HG02852 (cell line): ENCODE data around the gene BIRC3.
"Not testable (repeated sequence)": the region's sequence is repeated elsewhere in the genome, so short reads cannot be mapped to it uniquely, and the experiment has no call there.

ENCODE experiments used
- ATAC-seq: cut with Tn5 transposase; IDR thresholded peaks from one replicate; pipeline ENCODE4 v1.9.1; 2021; ENCODE audit warnings: mild to moderate bottlenecking, moderate library complexity; ENCODE audit not compliant: unreplicated experiment

The BIRC3 gene

GRCh38 chr11:102293873-102294601 lies 23.2 kb upstream of the BIRC3 start:
- peak; percentile 93 for ATAC-seq

GRCh38 chr11:102295045-102295444 lies 22.2 kb upstream of the BIRC3 start:
- peak; percentile 33 for ATAC-seq

- not testable (repeated sequence) for ATAC-seq
Observed at GRCh38 chr11:102296757-102297156, 20.5 kb upstream of the BIRC3 start.

GRCh38 chr11:102300837-102301236 lies 16.4 kb upstream of the BIRC3 start:
- not testable (repeated sequence) for ATAC-seq

GRCh38 chr11:102302241-102302640 lies 15.0 kb upstream of the BIRC3 start:
- no peak for ATAC-seq

GRCh38 chr11:102304686-102305085 lies 12.6 kb upstream of the BIRC3 start:
- no peak for ATAC-seq

- no peak for ATAC-seq
Observed at GRCh38 chr11:102305352-102306047, 11.8 kb upstream of the BIRC3 start.

- no peak for ATAC-seq
Observed at GRCh38 chr11:102306048-102306597, 11.2 kb upstream of the BIRC3 start.

GRCh38 chr11:102306817-102307726 lies 10.2 kb upstream of the BIRC3 start:
- ATAC-seq: no peak

GRCh38 chr11:102307727-102308038 lies 9.6 kb upstream of the BIRC3 start:
- no peak for ATAC-seq

GRCh38 chr11:102309621-102310541 lies 7.4 kb upstream of the BIRC3 start:
- no peak for ATAC-seq

GRCh38 chr11:102312667-102313066 lies 4.6 kb upstream of the BIRC3 start:
- ATAC-seq: no peak

GRCh38 chr11:102313238-102313940 lies 3.9 kb upstream of the BIRC3 start:
- no peak for ATAC-seq

GRCh38 chr11:102314784-102315183 lies 2.5 kb upstream of the BIRC3 start:
- ATAC-seq: no peak

GRCh38 chr11:102316346-102316904 lies 859 bp upstream of the BIRC3 start:
- ATAC-seq: no peak

- no peak for ATAC-seq
Observed at GRCh38 chr11:102317768-102318103, 452 bp downstream of the BIRC3 start.

GRCh38 chr11:102318469-102318868 lies 1.2 kb downstream of the BIRC3 start:
- no peak for ATAC-seq

GRCh38 chr11:102319544-102319943 lies 2.3 kb downstream of the BIRC3 start:
- no peak for ATAC-seq

GRCh38 chr11:102320188-102320587 lies 2.9 kb downstream of the BIRC3 start:
- ATAC-seq: no peak
